Nephron progenitor cell (in vitro differentiated cells): ENCODE results near the gene ZNF837.

Source experiments
- DNase-seq: peaks from one replicate; pipeline ENCODE4 v3.0.0; 2021
- H3K27ac Mint-ChIP-seq: 2 replicates; pipeline ENCODE4 v1.8.0; 2021; ENCODE audit warnings: mild to moderate bottlenecking, moderate library complexity, mixed read lengths
- H3K27me3 Mint-ChIP-seq: 2 replicates; pipeline ENCODE4 v1.8.0; 2021; ENCODE audit warnings: mild to moderate bottlenecking, low read depth, mixed read lengths; ENCODE audit not compliant: poor library complexity
- H3K36me3 Mint-ChIP-seq: 2 replicates; pipeline ENCODE4 v1.8.0; 2021; ENCODE audit warnings: low read depth, mixed read lengths
- H3K4me1 Mint-ChIP-seq: 2 replicates; pipeline ENCODE4 v1.8.0; 2021; ENCODE audit warnings: mixed read lengths
- H3K4me3 Mint-ChIP-seq: 2 replicates; pipeline ENCODE4 v1.8.0; 2021; ENCODE audit warnings: mild to moderate bottlenecking, moderate library complexity, mixed read lengths
- H3K9me3 Mint-ChIP-seq: 2 replicates; pipeline ENCODE4 v1.8.0; 2021; ENCODE audit warnings: mild to moderate bottlenecking, moderate library complexity, mixed read lengths
- CTCF ChIP-seq: fragments of 200-600 bp; sonication (generic); IDR thresholded peaks from 2 replicates; pipeline ENCODE4 v1.5.0; 2021; ENCODE audit warnings: antibody characterized with exemption

The ZNF837 gene

GRCh38 chr19:58354478-58355030, 26.3 kb downstream of the ZNF837 start:
- DNase-seq: no peak
- Mint-ChIP-seq H3K27ac (no peak overlapping the region), H3K27me3 (peaks cover 5% of the 10 kb centered on the region), H3K36me3 (peaks cover 14% of the 10 kb centered on the region), H3K4me3 (no peak overlapping the region), H3K9me3 (no peaks in the 10 kb centered on the region), H3K4me1 (peaks cover 22% of the 10 kb centered on the region)
- no peak for TF ChIP-seq CTCF

GRCh38 chr19:58353717-58354477, 26.9 kb downstream of the ZNF837 start:
- Mint-ChIP-seq H3K36me3 (peaks cover 16% of the 10 kb centered on the region), H3K9me3 (no peaks in the 10 kb centered on the region), H3K27ac (no peak overlapping the region), H3K27me3 (peaks cover 4% of the 10 kb centered on the region), H3K4me3 (no peak overlapping the region), H3K4me1 (peaks cover 26% of the 10 kb centered on the region)
- peak; percentile 27 for DNase-seq
- no peak for TF ChIP-seq CTCF

GRCh38 chr19:58352760-58353671, 27.8 kb downstream of the ZNF837 start, which contains the start of gene A1BG:
TSS of gene A1BG (minus strand) at chr19:58353492. CDS start at chr19:58353437, 55 bp downstream.
- no peak for TF ChIP-seq CTCF
- Mint-ChIP-seq H3K36me3 (peaks cover 16% of the 10 kb centered on the region), H3K27ac (peak within 1 kb of the TSS; percentile 6), H3K9me3 (no peaks in the 10 kb centered on the region), H3K4me3 (no peak within 1 kb of the TSS), H3K27me3 (peaks cover 4% of the 10 kb centered on the region), H3K4me1 (peaks cover 35% of the 10 kb centered on the region)
- no peak for DNase-seq

GRCh38 chr19:58351990-58352755, 28.7 kb downstream of the ZNF837 start:
- H3K4me1 Mint-ChIP-seq: peaks cover 38% of the 10 kb centered on the region
- no peaks in the 10 kb centered on the region for H3K9me3 Mint-ChIP-seq
- H3K27ac Mint-ChIP-seq: peak overlapping the region; percentile 6
- H3K36me3 Mint-ChIP-seq: peaks cover 16% of the 10 kb centered on the region
- TF ChIP-seq CTCF: no peak
- H3K27me3 Mint-ChIP-seq: peaks cover 7% of the 10 kb centered on the region
- DNase-seq: no peak
- H3K4me3 Mint-ChIP-seq: no peak overlapping the region

GRCh38 chr19:58351558-58351878, 29.3 kb downstream of the ZNF837 start:
- Mint-ChIP-seq H3K36me3 (peaks cover 16% of the 10 kb centered on the region), H3K4me1 (peaks cover 38% of the 10 kb centered on the region), H3K27ac (no peak overlapping the region), H3K27me3 (peaks cover 11% of the 10 kb centered on the region), H3K4me3 (no peak overlapping the region), H3K9me3 (no peaks in the 10 kb centered on the region)
- no peak for TF ChIP-seq CTCF
- DNase-seq: no peak
